ENCODE measurements around the gene FGF7.
"Not testable (repeated sequence)": the region's sequence is repeated elsewhere in the genome, so short reads cannot be mapped to it uniquely, and the experiment has no call there.

The FGF7 gene

GRCh38 chr15:49439678-49440395 is 16.8 kb downstream of the FGF7 start:
- no peak for DNase-seq

GRCh38 chr15:49441356-49441755 is 18.3 kb downstream of the FGF7 start:
- no peak for DNase-seq

- no peak for DNase-seq
These were observed 18.8 kb downstream of the FGF7 start for GRCh38 chr15:49441816-49442215.

- no peak for DNase-seq
These were observed 29.6 kb downstream of the FGF7 start for GRCh38 chr15:49452595-49452994.

- no peak for DNase-seq
These were observed 33.1 kb downstream of the FGF7 start for GRCh38 chr15:49456166-49456565.

- DNase-seq: no peak
These were observed 35.1 kb downstream of the FGF7 start for GRCh38 chr15:49458145-49458544.

- no peak for DNase-seq
These were observed 37.4 kb downstream of the FGF7 start for GRCh38 chr15:49460411-49460941.

- DNase-seq: no peak
These were observed 39.3 kb downstream of the FGF7 start for GRCh38 chr15:49462232-49462844.

- DNase-seq: no peak
These were observed 41.5 kb downstream of the FGF7 start for GRCh38 chr15:49464522-49464921.

- DNase-seq: no peak
These were observed 43.1 kb downstream of the FGF7 start for GRCh38 chr15:49466119-49466518.

- no peak for DNase-seq
These were observed 44.9 kb downstream of the FGF7 start for GRCh38 chr15:49467746-49468480.

- no peak for DNase-seq
These were observed 45.4 kb downstream of the FGF7 start for GRCh38 chr15:49468481-49468839.

- not testable (repeated sequence) for DNase-seq
These were observed 48.2 kb downstream of the FGF7 start for GRCh38 chr15:49471248-49471647.

- DNase-seq: no peak
These were observed 48.7 kb downstream of the FGF7 start for GRCh38 chr15:49471733-49472132.

- no peak for DNase-seq
These were observed 49.3 kb downstream of the FGF7 start for GRCh38 chr15:49472338-49472737.

- no peak for DNase-seq
These were observed 50.0 kb downstream of the FGF7 start for GRCh38 chr15:49473031-49473430.

GRCh38 chr15:49478021-49478420 is 55.0 kb downstream of the FGF7 start:
- not testable (repeated sequence) for DNase-seq

GRCh38 chr15:49478982-49479381 is 55.9 kb downstream of the FGF7 start:
- DNase-seq: not testable (repeated sequence)

GRCh38 chr15:49485401-49485800 is 62.4 kb downstream of the FGF7 start:
- DNase-seq: not testable (repeated sequence)

- no peak for DNase-seq
These were observed 67.9 kb downstream of the FGF7 start for GRCh38 chr15:49490966-49491365.

GRCh38 chr15:49492151-49492550 is 69.1 kb downstream of the FGF7 start:
- no peak for DNase-seq

- DNase-seq: no peak
These were observed 69.8 kb downstream of the FGF7 start for GRCh38 chr15:49492830-49493229.

- no peak for DNase-seq
These were observed 71.8 kb downstream of the FGF7 start for GRCh38 chr15:49494842-49495241.

All from DMS79 (cell line).